Activated CD4-positive, alpha-beta T cell treated with anti-CD3 and anti-CD28 coated beads, Interleukin-2, amount 50 U/mL, for 16 hours (primary cell): ENCODE data around the gene SPHK1.

Experiments used
- DNase-seq: peaks from one replicate; pipeline ENCODE4 v3.0.0-alpha.2; 2020

The SPHK1 gene

DNA sequence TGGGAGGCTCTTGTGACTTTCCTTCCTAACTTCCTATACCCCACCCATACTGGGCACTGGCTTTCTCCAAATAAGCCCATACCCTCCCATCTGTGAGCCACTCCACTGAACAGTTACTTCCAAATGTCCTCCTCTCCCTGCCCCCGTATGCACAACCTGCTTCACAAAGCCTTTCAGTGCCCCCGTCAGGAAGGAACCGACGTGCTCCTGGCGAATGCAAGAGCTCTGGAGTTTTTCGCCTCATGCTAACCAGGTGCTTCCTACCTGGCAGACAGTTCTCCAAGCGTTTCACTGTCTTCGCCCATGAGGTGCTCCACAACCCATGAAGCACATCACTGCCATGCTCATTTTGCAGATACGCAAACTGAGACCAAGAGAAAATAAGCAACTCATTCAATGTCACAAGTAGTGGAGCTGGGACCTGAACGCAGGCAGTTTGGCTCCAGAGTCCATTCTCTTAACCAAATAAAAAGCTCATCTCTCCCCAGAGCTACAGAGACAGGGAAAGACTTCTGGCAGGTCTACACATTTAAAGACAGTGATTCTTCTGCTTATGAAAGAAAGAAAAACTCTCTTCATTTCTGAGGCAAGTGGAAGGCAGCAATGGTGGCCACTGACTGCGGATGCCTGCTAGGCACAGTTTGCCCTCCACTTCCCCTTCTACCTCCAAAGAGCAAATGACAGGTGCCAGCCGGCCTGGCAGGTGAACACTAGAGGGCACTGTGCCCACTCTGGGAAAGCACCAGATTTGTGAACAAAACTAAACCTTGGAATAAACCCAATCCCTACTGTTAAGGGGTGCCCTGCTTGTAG lies 23.8 kb downstream of the SPHK1 start:
- peak; percentile 71 for DNase-seq

DNA sequence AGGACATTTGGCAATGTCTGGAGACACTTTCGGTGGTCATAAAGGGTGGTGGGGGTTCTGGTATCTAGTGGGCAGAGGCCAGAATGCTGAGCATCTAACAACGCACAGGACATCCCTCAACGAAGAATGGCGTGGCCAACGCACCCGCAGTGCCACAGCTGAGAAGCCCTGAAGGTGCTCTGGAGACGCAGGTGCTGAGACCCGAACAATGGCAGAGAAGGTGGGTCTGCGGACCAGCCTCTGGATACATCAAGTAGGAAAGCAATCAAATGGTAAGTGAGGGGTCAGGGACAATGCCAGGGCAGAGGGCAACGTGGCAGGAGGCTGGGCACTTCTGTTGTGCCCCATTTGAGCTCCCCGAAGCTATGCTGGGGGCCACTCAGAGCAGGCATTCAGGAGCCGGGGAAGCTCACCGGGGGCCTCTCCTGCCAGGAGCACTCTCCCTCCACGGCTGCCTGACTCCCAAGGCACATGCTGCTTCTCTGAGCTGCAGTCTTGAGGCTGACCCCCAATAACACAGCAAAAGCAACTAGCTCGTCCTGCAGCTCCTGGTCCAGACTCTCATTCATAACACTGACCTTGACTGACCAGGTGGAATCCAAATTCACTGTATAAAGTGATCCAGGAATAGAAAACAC lies 26.0 kb downstream of the SPHK1 start:
- DNase-seq: no peak

DNA sequence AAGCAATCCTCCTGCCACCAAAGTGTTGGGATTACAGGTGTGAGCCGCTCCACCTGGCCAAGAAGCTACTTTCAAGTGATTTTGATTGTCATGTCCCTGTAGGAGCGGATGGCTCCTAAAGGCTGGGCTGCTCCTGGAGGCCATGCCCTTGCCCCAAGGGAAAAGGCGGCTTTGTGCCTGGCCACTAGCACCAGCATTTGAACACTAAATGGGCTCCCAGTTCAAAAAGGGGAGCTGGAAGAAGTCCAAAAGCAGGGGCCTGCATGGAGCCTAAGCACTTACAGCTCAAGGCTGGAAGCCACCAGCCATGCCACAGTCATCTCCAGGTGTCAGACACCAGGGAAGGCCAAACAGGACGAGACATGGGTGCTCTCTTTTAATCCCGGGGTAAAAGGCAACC lies 26.8 kb downstream of the SPHK1 start:
- DNase-seq: no peak

DNA sequence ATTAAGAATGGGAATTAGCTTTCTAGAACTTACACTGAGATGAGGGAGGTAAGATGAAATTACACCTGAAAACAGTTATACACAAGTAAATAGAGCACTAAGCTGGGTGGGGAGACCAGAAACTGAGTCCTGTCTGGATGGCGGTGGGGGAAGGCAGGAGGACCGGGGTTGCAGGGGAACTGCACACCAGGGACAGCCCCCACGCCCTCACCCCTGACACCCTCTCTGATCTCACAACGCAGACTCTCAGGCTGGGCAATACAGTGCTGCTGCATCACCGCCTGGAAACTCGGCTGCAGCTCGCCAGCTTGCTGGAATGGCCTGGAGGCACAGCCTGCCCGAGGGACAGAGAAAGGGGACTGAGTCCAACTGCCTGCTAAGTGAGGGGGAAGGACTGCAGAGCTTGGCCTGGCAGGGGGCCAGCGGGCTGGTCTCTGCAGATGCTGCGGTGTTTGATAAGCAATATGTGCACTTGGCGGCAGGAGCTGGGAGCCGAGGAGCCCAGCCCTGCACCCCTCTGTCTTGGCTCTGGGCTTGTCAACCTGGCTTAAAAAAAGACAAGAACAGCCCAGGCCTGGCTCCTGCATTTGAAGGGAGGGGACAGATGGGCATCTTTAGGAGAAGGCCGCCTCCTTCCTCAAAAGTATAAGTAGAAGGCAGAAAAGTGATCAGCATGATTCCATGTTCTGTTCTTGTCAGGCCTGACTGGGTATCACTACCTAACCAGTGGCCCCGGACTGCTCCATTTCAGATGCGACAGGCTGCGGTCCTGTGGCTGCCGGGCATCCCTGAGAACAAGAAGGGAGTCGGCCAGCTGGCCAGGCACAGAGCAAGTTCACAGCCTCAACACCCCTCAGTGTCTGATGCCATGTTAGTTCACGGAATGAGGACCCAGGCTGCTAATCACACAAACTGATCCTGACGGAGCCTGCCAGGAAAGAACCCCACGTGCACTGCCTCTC lies 30.2 kb downstream of the SPHK1 start:
- DNase-seq: no peak

DNA sequence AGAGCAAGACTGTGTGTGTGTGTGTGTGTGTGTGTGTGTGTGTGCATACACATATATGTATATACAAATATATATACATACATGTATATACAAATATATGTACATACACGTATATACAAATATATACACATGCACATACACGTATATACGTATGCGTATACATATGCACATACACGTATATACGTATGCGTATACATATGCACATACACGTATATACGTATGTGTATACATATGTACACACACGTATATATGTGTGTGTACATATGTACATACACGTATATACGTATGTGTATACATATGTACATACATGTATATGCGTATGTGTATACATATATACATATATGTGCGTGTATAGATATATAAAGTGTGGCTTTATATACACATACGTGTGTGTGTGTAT lies 31.4 kb downstream of the SPHK1 start:
- no peak for DNase-seq

DNA sequence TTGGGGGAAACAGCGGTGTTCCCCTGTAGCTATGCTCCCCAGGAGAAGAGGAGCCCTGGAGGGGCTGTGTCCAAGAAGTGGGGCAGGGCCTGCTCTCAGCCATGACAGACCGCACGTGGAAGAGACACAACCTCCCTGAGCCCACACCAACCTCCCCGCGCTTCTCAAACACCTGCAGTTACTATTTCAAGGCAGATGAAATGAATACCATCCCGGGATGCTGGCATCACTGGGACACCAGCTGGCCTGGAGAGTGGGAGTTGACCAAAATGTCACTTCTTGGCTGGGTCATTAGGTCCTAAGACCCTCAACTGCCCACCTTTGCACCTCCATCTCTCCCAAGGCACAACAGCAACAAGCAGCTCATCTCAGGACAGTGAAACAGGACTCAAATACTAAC lies 32.0 kb downstream of the SPHK1 start:
- no peak for DNase-seq

DNA sequence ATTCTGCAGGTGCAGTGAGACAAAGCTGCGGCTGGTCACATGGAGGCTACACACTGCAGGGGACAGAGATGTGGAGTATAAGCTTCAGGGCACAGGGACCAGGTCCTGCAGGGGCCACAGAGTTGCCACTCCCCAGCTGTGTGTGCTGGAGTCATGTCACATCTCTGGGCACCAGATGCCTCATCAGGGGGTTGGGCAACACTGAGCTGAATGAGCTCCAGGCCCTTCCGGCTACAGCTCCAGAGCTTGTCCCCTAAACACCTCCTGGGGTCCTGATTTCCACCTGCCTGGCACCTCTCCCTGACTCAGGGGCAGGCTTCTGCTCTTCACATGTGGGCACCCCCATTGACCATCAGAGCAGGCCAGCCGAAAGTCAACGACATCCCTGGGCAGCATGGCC lies 32.5 kb downstream of the SPHK1 start:
- DNase-seq: no peak

DNA sequence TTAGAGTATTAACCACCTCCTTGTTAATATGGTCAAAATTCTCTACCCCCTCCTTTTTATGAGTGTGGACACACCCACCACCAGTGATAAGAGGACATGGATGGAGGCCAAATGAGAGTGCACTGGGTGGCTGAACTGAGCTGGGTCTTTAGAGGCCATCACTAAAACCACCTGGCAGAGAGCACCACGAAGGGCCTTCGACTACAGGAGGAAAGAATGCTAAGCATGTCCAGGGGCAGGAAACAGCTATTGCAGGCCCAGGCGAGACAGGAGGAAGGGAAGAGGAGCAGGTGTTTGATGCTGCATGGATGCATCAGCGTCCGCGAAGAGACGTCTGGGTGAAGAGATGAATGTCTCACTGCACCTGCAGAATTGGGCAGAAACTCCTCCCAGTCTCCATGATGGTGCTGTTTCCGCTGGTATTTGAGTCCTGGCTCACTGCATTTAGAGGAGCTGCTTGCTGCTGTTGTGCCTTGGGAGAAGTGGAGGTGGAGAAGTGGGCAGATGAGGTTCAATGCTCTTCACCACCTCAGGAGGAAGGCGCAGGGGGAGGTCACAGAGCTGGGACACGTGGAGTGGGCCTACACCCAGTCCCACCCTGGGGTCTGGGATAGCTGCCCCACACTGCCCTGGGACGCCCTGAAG lies 33.2 kb downstream of the SPHK1 start:
- no peak for DNase-seq

DNA sequence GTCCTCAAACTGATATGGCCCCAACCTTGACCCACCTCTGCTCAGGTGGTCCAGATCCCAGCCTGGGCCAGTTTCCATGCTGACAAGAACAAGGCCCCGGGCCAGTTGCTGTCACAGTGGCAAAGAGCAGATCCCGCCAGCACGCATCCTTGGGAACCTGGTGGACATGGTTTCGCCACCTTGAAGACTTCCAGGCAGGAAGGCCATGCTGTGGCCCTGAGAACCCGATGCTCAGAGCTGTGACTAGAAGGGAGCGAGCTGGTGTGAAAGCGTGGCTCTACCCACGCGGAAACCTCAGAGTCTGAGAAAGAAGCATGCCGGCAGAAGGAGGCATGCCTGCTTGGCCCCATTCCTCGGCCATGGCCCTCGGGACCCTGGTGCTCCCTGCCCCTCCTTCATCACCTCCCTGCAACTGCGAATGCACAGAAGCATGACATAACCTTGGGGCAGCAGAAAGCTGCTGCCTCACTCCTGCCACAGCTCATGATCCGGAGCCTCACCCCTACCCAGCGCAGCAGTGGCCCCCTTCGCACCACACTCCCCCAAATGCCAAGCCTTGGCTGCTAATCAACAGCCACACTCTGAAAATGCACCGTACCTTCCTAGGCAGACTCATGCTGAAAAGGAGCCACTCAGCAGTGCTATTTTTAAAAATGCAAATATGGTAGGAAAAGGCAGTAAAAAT lies 35.3 kb downstream of the SPHK1 start:
- DNase-seq: no peak

DNA sequence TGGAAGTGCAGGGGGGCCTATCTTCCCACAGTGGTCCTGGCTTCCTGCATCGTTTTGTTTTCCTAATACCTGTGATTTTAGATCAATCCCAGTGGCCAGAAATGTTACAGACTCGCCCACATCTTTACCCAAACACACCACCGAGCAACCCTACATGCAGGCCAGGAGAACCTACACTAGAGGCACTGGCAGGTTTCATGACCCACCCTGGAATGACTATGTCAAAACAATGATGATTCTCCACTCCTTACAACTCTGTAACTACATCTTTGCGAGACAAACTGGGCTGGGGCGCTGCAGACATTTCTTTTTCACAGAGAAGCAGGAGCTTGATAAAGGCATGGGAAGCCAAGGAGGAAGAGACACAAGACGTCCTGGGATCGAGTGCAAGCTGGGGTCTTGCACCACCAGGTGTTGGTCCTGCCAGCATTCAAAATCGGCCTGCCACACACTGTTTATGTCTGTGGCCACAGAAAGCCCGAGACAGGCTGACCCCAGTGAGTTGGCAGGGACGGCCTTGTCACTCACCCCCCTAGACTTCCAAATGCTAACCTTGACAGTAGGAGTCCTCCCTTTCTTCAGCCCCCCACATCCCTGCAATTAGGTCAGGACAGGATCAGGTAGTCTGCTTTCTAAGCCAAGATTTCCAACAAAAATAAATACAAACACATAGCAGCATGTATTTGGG lies 36.1 kb downstream of the SPHK1 start:
- no peak for DNase-seq

DNA sequence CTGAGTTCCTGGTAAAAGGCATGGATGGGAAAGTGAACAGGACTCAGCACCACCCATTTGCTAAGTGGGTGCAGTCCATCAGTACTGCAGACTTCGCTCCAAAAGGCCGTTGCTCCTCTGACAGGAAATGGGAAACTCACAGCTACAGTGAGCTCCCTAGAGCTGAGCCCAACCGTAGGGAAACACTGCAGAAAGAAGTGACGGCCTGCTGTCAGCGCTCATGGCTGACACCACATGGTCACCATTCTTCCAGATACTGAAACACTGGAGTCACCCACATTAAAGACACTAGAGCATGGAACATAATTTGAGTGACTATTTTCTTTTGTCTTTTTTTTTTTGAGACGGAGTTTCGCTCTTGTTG lies 36.6 kb downstream of the SPHK1 start:
- DNase-seq: no peak

DNA sequence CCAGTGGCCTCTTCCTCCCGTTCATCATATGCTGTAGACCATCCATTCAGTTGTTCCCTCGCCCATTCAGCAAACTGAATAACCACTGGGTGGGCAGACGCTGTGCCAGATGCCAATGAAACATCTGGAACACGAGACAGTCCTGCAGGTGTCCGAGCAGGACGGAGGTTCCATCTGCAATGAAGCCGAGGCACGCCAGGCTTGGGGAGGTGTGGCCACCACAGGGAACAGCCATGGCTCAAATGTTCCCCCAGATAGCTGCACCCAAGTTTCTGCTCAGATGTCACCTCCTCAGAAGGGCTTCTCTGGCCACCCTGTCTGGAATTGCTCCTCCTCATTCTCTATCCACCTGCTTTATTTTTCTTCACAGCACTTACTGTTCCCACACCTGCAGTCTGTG lies 38.0 kb downstream of the SPHK1 start:
- no peak for DNase-seq

DNA sequence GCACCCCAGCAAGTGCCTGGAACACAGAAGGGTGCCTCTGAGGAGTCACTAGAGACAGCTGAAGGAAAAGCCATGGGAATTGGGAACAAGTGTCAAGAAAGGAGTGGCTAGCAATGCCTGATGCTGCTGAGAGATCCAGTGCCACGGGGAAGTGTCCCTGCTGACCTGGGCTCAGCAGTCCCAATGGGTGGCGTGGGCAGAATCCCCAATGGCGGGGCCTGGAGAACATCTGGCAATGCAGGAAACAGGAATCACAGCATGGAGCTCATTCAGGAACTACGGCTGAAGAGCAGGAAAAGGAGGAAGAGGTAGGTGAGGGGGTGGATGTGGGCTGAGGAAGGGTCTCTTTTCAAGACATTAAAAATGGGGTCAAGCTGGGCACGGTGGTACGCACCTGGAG lies 38.5 kb downstream of the SPHK1 start:
- DNase-seq: no peak

DNA sequence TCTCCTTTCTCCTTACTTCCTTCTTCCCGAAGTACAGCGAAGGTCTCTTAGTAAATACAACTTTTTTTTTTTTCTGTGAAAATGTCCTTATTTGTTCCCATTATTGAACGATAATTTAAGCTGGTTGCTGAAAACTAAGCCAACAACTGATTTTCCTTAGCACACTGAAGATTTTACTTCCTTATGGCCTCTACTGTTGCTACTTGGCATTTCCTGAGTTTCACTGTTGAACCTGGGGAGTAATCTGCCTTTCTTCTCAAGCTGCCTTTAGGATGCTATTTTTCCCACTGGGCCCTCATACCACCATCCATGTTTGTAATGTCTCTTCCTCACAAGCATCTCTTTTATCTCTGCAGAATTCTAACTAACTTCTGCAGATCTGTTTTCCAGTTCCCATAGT lies 42.4 kb downstream of the SPHK1 start:
- no peak for DNase-seq

DNA sequence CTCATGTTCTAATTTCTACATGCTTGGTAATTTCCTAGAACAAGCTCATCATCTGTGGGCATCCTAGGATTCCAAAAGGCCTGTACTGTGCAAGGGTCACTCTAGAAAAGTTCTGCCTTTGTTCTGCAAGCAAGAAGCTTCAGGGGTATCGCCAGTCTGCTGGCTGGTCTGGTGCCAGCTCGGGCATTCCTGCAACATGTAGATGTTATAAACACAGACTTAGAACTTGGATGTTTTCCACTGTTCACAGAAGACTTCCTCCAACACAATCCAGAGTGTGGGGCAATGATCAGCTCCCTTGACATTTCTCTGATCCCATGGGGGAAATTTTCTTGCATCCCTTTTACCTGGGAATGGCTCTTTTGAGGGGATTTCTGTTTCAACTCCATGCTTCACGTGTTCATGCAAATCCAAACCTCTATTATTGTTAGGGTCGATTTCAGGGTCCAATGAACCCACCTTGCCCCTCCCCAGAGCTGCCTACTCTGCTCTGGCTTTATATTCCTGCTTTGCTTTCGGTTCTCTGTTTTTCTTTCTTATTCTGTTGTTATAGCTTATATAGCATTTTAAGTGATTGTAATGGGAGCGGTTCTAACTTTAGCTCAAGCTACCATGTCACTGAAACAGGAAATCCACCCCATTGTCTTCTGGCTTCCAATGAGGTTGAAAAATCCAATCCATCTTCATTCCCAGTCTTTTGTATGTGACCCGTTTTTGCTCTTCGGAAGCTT lies 43.3 kb downstream of the SPHK1 start:
- no peak for DNase-seq

DNA sequence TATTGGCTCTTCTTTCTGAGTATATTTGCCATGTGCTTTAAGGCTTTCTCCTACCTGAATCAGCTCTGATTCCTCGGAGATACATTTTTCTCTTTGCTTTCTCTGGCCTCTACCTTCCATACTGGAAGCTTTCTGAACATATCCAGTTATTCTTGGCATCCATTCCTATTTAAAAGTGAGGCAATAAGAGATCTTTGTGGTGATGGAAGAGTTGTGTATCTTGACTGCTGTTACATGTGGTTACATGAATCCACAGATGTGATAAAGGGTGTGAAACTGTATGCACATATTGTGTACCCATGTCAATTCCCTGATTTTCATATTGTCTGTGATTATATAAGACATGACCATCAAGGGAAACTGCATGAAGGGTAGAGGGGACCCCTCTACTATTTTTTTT lies 44.1 kb downstream of the SPHK1 start:
- DNase-seq: no peak

DNA sequence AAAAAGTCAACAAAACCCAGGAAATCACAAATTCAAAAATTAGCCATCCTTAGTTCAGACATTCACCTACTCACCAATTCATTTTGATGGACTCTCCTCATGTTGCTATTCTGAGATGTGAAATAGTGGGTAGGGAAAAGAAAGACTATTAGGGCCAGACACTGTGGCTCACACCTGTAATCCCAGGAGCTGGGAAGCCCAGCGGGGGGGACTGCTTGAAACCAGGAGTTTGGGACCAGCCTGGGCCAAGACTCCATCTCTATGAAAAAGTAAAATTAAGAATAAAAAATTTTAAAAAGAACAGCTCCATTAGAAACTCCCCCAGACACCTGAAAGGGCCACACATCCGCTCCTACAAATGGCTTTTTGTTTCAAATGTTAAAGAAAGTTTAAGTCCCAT lies 47.1 kb downstream of the SPHK1 start:
- no peak for DNase-seq

DNA sequence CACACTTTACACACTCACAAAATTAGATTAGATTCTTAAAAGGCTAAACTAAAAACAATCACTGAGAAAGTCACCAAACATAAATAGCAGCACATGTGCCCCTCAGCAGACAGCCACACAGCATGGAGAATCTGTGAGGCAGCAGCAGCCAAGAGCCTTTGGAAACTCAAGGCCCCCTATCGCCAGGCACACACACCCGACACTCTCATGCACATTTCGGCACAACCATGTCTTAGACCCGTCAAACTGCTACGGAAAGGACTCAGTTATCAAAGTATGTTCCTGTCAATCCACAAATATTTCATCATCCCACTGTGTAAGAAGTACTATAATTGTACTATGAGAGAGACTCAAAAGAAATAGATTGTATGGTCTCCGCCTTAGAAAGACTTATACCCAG lies 47.6 kb downstream of the SPHK1 start:
- DNase-seq: no peak

DNA sequence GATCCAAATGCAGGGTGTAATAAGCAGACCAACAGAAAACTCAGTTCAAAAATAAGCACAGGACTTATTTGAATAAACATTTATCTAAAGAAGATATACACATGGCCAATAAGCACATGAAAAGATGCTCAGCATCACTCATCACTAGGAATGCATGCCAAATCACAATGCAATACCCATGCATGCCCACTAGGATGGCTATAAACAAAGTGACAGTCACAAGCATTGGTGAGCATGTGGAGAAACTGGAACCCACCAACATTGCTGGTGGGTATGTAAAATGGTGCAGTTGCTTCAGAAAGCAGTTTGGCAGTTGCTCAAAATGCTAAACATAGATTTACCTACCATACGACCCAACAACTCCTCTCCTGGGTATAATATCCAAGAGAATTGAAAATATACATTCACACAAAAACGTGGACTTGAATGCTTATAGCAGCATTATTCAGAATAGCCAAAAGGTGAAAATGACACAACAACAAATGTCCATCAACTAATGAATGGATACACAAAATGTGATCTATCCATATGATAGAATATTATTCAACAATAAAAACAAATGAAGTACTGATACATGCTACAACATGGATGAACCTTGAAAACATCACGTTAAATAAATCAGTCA lies 48.4 kb downstream of the SPHK1 start:
- DNase-seq: no peak

DNA sequence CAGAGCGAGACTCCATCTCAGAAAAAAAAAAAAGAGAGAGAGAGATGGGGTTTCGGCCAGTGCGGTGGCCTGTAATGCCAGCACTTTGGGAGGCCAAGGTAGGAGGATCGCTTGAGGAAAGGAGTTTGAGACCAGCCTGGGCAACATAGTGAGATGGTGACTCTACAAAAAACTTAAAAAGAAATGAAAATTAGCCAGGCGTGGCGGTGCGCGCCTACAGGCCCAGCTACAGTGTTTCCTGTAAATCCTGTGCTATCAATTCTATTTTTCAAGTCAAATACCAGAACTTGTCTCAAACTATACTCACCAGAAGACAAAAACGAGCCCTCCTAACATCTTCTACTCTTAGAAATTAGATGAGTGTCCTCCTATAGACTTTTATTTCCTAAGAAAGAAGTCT lies 49.3 kb downstream of the SPHK1 start:
- DNase-seq: no peak

DNA sequence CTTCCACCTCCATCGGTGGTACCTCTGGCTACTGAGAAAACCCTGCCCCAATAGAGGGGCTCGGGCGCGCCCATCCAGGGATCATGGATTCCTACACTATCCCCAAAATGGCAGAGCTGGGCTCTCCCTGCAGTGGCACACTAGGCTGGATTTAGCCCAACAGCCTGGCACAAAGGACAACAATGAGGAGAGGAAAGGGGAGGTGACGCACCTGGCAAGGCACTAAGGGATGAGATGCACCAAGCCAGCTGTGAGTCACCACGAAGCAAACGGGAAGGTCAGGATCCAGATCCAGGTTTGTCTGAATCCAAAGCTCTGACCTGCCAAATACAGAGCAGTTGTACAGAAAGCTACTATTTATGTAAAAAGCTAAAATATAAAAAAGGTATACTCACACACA lies 50.5 kb downstream of the SPHK1 start:
- DNase-seq: no peak
